Activated T-cell treated with anti-CD3 and anti-CD28 coated beads for 48 hours (primary cell): Measurements from ENCODE around the gene DUSP8.

Experiments
- DNase-seq: peaks from one replicate; pipeline ENCODE4 v3.0.0-alpha.2; 2020; ENCODE audit warnings: low read depth

The DUSP8 gene

DNA sequence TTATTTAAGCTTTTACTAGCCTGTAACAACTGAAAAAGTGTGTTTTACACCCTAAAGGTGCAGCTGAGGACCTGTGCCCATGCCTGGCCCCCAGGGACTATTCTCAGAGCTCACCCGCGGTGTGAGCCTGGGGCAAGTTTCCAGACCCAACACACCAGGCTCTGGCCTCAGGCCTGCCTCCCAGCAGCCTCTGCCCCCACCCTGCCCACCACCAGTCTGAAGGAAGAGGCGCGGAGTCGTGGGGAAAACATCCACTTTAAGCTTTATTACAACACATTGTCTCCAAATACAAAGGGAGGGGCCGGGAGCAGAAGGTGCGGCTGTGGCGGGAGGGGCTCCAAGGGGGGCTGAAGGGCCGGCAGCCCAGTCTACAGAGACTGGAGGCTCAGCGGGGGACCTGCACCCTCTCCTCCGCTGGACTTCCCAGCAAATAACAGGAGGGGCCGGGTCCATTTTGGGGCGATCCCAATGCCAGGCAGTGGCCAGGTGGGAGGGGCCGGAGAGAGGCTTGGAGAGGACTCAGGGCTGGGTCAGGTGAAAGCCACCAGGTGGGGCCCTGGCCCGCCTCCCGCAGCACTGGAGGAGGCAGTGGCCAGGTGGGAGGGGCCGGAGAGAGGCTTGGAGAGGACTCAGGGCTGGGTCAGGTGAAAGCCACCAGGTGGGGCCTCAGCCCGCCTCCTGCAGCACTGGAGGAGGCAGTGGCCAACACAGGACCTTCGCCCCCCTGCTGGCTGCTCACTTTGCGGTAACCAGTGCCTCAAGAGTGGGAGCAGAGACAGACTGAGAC, 18.1 kb downstream of the DUSP8 start:
- DNase-seq: no peak

DNA sequence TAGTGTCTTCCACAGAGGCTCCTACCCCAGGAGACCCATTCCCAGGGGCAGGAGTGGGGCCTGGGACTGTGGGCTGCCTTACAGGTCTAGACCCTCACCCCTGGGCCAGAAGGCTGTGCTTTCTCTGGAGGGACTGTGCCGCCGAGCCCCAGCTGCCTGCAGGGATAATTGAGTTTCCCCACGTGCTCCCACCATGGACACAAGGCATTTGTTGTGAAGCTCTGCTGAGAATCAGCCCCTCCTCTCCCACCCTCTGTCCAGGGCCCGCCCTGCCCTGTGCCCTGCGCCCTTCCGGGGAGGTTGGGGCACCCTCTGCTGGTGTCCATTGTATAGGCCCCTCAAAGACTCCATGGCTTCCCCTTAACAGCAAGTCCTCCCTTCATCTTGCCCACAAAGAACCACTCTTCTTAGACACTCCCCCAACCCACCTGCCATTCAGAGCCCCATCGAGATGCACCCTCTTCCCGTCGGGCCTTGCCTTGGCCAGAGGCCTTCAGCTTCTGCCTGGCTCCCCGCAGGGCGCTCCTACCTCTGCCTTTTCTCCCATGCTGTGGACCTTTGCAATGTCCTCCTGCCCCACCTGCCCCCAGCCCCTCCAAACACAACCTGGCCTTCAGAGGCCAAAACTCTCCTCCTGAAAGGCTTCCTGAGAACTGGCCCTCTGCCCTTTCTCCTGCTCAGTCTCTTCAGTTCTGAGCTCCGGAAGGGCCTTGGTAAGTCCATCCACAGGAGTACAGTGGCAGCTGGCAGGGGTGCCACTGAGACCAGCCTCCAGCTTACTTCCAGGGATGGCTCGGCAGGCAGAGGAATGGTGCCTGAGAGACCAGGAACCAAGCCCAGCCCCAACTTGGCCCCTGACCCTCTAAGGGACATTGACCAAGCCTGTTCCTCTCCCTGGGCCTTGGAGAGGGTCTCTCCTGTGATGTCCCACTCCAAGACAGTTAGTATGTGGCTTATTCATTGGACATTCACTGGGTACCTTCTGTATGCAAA, 22.4 kb downstream of the DUSP8 start:
- no peak for DNase-seq

DNA sequence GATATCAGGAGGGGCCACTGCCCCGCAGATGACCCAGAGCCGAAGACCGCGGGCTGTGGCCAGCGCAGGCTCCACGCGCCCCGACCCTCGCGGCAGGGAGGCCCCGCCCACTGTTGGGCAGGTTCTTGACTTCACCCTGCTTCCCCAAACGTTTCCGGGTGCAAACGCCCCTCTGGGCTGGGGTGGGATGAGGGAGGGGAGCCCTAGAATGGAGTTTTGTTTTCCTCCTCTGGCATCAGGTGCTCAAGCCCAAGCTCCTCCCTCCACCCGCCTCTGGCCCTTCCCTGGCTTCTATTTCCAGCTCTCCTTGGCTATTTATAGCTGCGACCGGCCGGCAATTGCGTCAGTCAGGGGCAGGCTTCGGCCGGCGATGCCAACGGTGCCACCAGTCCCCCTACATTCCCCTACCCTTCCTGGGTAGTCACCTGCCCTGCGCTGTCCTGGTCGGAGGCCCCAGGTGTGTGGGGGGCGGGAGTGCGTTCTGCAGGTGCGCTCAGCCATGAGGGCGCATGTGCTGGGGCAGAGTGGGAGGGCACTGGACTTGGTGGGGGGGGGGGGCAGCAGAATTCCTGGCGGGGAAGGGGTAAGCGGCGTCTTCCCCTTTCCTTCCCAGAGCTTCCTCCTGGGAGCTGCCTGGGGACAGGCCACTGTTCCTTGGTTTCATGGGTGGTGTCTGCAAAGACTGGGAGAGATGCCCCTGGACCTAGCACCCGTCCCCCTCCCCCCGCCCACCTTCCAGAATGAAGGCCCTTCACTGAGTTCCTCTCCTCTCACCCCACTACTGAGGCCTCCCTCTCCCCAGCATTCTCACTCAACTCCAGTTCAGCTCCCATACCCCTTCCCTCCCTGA, 23.6 kb downstream of the DUSP8 start:
- no peak for DNase-seq

DNA sequence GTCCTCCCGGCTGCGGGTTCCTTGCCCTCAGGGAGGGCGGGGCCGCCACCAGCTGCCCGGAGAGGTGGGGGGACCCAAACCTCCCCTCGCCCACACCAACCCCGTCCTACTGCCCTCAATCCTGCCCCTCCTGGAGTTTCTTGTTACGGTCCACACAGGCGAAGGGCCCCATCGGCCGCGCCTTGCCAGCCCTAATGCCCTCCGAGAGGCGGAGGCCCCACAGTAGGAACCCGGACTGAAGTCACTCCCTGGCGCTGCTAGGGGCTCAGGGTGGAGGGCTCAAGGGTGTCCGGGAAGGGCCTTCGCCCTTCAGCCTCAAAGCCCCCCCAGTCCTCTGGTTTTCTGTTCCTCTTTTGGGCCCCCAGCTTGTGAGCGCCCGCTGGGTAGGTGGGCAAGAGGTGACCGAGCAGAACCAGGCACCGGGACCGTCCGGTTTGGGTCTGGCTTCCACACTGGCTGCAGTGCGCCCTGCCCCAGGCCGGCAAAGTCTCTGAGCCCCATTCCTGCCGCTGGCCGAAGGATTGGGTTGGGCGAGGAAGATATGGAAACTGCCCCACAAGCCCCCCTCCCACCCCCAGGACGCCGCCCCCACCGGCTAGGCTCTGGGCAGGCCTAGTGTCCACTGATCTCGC, 24.5 kb downstream of the DUSP8 start:
- no peak for DNase-seq

DNA sequence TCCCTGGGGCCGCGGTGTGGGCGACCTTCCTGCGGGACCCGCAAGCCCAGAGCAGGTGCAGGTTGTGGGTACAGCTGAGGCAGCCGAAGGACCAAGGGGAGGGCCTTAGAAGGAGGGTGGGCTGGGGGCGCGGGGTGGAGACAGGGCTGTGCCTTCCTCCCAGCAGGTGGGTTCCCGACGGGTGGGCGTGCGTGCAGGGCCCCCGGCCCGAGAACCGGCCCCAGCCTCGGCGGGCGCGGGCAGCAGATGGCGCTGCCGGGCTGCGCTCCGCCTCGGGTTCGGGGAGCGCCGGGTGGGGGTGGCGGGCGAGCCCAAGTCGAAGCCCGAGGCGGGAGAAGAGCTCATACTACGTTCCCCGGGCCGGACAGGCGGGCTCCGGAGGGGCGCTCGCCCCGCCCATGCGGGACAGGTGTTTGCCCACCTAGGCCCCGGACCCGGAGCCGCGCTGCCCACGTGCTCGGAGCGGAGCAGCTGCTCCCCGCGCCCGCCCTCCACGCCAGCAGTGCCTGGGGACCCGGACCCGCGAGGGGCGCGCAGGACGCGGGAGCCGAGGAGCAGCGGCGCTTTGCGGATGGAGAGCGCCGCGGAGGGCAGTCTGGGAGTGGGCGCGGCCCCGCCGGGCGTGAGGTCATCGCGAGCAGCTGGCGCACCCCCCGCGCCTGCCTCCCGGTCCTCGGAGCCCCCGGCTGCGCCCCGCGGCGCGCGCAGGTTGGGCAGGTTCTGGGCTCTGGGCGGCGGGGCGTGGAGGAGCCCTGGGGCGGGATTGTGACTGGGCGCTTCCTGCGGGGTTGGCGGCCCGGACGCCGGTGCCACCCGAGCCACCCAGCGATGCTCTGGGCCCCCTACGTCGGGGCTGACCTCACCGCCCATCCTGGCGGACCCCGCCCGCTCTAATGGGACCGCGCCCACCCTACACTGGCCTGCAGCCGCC, 25.3 kb downstream of the DUSP8 start:
- DNase-seq: peak; percentile 54

DNA sequence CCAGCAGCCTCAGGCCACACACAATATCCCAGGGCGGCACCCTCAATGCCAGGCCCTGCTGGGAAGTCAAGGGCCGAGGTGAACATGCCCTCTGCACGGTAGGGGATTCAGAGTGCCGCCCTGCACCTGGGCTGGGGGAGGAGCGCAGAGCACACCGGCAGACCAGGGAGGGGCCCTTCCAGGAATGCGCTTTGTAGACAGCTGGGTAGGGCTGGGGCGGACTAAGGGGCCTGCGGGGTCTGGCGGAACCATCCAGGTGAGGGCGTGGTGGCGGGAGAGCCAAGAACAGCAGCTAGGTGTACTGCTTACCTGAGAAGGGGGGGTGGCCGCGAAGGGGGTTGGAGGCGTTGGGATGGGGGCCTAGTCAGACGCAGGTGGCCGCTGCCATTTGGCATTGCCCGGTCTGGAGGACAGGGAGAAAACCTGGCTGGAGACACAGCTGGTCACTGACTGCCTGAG, 26.0 kb downstream of the DUSP8 start:
- no peak for DNase-seq

DNA sequence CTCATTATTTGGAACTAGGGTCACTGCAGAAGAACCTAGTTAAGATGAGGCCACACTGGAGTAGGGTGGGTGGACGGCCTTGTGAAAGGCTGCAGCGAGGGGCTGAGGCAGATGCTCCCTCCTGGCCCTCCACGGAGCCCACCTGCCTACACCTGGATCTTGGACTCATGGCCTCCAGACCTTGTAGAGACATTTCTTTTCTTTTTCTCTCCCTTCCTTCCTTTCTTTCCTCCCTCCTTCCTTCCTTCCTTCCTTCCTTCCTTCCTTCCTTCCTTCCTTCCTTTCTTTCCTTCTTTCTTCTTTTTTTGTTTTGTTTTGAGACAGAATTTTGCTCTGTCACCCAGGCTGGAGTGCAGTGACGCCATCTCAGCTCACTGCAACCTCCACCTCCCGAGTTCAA, 26.6 kb downstream of the DUSP8 start:
- DNase-seq: no peak

DNA sequence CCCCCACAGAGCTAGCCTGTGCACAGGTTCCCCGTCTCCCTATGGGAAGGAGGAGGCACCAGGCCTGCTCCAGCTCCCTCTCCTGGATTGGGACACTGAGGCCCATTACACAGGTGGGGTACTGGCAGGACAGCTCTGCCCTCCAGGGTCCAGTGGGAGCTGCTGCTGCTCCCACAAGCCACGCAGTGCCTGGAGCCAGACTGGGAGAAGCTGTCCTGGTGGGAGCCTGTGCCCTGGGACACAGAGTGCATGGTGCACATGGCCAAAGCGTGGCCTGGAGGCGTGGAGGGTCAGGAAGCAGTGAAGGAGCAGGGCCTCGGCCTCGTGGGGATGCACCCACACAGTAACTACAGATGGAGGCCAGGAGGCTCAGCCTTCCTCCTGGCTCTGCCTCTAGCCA, 27.5 kb downstream of the DUSP8 start:
- DNase-seq: no peak

DNA sequence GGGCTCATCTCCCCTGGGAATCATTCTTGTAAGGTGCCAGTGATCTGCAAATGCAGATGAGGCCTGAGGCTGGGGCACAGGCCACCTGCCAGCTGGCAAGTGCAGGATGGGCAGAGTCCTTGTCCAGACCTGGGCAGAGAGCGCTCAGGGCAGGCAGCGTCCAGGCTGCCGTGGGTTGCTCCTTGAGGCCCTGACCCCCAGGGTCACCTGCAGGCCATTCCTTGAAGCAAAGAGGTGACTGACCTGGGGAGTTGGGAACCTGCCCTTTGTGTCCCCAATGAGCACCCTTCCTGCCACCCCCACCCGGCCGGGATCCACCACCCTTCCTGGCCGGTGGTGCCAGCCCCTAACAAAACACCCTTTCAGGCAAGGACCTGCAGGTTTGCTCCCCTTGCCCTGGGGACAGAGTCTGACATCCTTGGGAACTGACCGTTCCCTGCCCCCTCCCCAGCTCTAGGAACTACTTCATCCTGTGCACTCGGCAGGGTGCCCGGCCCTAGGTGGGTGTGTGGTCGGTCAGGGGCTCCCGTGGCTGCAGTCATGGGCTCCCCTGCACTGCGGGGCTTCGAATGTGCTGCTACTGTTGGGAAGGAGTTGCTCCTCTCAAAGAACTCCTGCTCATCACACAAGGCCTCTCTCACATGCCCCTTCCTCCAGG, 28.3 kb downstream of the DUSP8 start:
- DNase-seq: no peak

DNA sequence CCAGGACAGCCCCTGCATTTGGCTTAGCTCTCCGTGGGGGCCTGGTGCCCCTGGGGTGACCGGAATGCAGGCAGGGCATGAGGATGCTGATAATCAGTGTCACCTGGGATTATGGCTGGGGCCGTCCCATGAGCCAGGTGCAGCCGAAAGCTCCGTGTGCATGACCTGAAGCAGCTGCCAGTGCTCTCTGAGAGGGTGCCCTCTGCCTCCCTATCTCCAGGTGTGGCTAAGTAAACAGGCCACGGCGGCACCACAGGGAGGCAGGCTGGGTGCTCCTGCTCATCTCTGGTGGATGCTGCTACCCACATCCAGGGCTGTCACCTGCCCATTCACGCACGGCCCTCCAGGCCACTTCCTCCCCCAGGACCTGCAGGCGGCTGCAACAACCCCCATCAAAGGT, 29.8 kb downstream of the DUSP8 start:
- no peak for DNase-seq

DNA sequence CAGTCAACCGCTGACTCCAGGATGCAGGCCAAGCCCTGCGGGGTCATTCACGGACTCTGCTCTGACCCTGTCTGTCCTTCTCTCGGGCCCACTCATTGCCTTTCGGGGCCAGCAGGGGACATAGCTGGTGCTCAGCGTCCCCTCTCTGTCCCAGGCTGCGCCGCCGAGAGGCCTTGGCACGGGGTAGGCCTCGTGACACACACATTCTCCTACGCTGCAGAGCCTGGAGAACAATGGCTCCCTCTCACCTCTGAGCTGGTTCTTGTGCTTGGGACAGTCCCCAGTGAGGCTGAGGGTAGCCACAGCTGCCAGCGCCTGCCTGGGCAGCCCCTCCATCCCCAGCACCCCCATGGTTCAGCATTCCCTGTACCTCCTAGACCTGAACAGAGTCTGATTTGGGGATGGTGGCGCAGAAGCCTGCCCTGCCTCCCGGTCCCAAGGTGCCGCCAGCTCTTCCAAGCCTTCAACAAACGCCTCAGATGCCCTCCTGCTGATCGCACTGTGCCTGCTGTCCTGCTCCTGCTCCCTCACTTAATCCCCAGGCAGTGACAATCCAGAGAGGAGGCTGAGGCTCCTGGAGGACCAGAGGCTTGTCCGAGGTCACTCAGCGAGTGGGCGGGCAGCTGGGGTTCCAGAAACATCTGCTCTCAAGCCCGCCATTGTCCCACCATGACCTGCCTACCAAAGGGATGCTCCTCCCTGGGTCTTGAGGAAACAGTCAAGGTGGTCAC, 30.4 kb downstream of the DUSP8 start:
- DNase-seq: no peak

DNA sequence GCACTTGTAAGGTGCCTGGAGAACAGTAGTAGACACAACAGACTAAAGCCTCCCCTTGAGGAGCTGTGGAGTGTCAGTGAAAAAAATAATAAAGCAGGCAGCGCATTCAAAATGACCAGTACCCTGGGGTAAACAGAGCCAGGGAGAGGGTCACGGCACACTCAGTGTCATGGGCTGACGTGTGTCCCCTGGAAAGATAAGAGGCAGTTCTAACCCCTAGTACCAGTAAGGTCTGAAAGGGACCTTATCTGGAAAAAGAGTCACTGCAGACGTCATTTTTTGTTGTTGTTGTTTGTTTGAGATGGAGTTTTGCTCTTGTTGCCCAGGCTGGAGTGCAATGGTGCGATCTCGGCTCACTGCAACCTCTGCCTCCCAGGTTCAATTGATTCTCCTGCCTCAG, 32.0 kb downstream of the DUSP8 start:
- no peak for DNase-seq

DNA sequence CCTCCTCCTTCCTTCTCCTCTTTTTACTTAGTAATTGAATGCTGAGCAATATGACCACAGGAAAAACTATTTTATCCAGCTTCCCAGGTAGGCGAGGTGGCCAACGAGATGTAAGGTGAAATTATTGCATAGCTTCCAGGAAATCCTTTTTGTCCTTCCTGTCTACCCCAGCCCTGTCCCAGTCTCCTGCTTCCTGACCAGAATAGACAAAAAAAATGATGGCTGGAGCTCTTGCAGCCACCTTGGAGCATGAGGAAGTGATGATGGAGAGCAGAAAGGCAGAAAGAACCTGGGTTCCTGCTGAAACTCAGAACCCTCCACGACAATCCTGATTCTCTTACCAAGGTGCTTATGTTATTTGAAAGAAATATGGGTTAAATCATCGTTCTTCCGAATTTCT, 33.9 kb downstream of the DUSP8 start:
- DNase-seq: no peak

DNA sequence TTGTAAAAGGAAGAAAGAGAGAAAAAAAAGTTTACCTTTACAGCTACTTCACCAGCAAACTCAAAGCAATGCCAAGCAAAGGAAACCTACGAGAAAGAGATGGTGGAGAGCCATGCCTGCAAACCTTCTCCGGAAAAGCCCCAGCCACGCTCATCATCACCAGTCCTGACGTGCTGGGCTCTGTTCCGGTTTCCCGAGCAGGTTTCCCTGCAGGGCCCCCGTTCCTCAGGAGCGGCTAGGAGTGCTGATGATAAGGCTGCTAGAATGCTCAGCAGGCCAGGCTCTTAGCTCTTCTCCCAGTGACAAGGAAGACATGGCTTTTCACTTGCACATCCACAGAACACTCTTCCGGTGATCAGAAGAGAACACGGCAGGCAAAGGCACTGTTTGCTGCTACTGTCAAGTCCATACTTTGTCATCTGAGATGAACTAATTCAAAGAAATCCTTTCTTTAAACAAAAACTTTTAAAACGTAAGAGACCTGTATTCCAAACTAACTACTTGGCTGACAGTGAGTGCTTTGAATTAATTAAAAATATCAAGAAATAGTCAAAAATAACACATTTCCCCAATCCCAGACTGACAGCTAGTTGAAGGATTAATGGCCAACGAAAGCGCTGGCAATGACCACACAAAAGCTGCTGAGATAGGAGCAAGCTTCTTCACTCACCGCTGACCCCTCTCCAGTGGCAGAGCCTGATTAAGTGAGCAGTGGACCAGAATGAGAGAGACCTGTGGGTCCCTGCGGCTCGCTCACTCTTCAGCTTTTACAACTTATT, 35.8 kb downstream of the DUSP8 start:
- DNase-seq: no peak

DNA sequence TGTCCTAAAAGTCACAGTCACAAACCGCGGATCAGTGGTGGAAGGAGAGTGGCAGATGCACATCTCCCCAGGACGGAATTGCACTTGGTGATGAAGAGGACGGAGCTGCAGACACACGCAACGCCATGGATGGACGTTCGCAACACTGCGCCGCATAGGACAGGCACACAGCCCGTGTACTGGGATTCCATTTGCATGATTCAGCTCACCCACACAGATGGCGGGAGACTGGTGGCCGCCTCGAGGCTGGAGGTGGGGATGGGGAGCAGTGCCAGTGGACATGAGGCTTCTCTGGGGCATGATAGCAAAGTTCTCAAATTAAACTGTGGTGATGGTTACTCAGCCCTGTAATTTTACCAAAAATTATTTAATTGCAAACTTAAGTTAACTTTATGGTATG, 37.4 kb downstream of the DUSP8 start:
- no peak for DNase-seq

DNA sequence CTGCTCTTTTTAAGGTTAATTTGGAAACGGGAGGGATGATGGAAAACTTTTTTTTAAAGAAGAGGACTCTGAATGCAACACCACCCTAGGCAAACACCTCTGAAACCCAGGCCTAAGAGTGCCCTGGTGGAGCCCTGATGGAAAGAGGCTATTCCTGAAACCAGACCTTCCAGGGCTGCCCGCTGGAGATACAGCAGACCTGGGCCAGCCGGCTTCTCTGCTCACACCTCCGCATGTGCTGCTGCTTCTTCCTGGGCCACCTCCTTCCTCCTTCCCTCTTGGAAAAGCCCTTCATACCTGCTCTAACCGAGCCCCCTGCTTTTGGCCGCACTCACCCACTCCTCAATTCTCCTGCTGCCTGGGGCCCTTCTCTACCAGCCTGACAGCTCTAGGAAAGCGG, 37.9 kb downstream of the DUSP8 start:
- no peak for DNase-seq

DNA sequence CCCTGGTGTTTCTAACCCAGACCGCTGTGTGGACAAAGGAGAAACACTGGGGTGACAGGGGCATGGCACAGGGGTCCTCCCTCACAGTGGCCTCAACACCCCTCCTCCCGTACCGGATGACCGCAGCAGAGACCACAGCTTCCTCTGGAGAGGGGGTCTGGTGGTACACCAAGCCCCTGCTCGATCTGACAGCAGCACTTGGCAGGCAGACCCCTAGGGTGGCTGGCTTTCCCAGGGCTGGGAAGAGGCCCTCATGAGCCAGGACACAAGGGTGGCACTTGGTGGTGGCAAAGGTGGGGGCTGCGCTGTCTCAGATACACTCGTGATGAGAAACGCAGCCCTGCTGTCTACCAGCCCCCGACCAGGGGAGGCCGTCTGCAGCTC, 38.7 kb downstream of the DUSP8 start:
- no peak for DNase-seq

DNA sequence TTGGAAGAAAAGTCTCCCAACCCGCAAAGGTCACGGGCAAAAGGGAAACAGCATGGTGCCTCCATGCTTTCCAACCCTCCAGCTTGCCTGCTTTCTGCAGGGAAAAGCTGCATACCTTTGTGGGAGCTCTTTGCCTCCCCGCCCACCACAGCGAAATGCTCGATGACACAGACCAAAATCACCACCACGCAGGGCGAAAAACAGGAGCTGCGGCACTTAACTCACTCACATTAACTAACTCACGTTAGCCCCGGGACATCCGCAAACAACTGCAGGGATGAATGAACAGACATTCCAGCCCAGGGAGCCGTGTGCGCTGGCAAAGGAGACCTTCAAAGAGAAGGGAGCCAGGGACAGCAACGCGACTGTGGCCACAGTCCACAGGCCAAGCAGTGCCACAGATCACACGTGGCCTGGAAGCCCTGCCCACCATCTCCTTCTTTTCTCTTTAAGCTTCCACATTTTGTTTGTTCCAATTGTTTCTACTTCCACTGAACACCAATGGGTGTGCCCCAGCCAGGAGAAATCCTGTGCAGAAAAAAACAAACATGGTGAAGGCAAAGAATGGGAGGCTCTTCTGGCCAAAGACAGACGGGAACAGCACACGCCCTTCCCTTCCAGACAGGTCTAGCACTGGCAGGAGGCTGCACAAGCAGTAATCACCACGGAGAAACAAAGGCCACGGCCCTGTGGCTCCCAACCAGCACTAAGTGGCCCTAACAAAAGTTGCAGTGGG, 39.3 kb downstream of the DUSP8 start:
- DNase-seq: no peak
